ENCODE results near the gene GOLGA8B.

GOLGA8B gene

GRCh38 chr15:34616613-34617012, 33.2 kb upstream of the GOLGA8B start:
- no peaks in the 10 kb centered on the region for H3K4me1 ChIP-seq (ENCODE audit: low read length)
- DNase-seq, result no peak
- H3K9ac ChIP-seq (ENCODE audit: low read length), result no peak overlapping the region
- H3K9me2 ChIP-seq (replicated peaks; ENCODE audit: insufficient read depth, low read length), result no peaks in the 10 kb centered on the region
- no peaks in the 10 kb centered on the region for H4K20me1 ChIP-seq (ENCODE audit: insufficient read depth, low read length)
- H3K27me3 ChIP-seq (replicated peaks; ENCODE audit: insufficient read depth, low read length), result no peaks in the 10 kb centered on the region
- no peaks in the 10 kb centered on the region for H3F3A ChIP-seq (ENCODE audit: insufficient read depth, low read length)
- H3K79me2 ChIP-seq (ENCODE audit: low read length), result no peaks in the 10 kb centered on the region
- TF ChIP-seq CTCF (IDR thresholded peaks at IDR 0.05; ENCODE audit: low read length) (no peak), EZH2phosphoT487 (IDR thresholded peaks at IDR 0.05; ENCODE audit: low read length) (no peak), EZH2 (optimal IDR thresholded peaks at IDR 0.05; ENCODE audit: low read depth, low read length) (no peak)
- no peaks in the 10 kb centered on the region for H3K9me3 ChIP-seq (replicated peaks; ENCODE audit: insufficient read depth, low read length)
- H3K27ac ChIP-seq (ENCODE audit: low read length), result no peak overlapping the region
- H3K4me3 ChIP-seq (ENCODE audit: low read length), result no peak overlapping the region
- no peak overlapping the region for H2AFZ ChIP-seq (ENCODE audit: low read length)
- no peak overlapping the region for H3K4me2 ChIP-seq (ENCODE audit: low read depth, low read length)
- H3K36me3 ChIP-seq (replicated peaks; ENCODE audit: insufficient read depth, low read length), result no peaks in the 10 kb centered on the region

- Histone ChIP-seq H3K36me3 (replicated peaks; ENCODE audit: insufficient read depth, low read length) (no peaks in the 10 kb centered on the region), H2AFZ (ENCODE audit: low read length) (no peak overlapping the region), H3K27ac (ENCODE audit: low read length) (no peak overlapping the region), H3K4me1 (ENCODE audit: low read length) (no peaks in the 10 kb centered on the region), H3K9me2 (replicated peaks; ENCODE audit: insufficient read depth, low read length) (no peaks in the 10 kb centered on the region), H3F3A (ENCODE audit: insufficient read depth, low read length) (no peaks in the 10 kb centered on the region), H3K79me2 (ENCODE audit: low read length) (no peaks in the 10 kb centered on the region), H3K9ac (ENCODE audit: low read length) (no peak overlapping the region), H4K20me1 (ENCODE audit: insufficient read depth, low read length) (no peaks in the 10 kb centered on the region), H3K4me2 (ENCODE audit: low read depth, low read length) (no peak overlapping the region), H3K27me3 (replicated peaks; ENCODE audit: insufficient read depth, low read length) (no peaks in the 10 kb centered on the region), H3K9me3 (replicated peaks; ENCODE audit: insufficient read depth, low read length) (no peaks in the 10 kb centered on the region), H3K4me3 (ENCODE audit: low read length) (no peak overlapping the region)
- TF ChIP-seq EZH2 (optimal IDR thresholded peaks at IDR 0.05; ENCODE audit: low read depth, low read length), result no peak
- TF ChIP-seq EZH2phosphoT487 (IDR thresholded peaks at IDR 0.05; ENCODE audit: low read length), result no peak
- no peak for TF ChIP-seq CTCF (IDR thresholded peaks at IDR 0.05; ENCODE audit: low read length)
- no peak for DNase-seq
Measured at GRCh38 chr15:34613997-34614396, 30.5 kb upstream of the GOLGA8B start.

GRCh38 chr15:34613301-34613700, 29.9 kb upstream of the GOLGA8B start:
- Histone ChIP-seq H3K79me2 (ENCODE audit: low read length) (no peaks in the 10 kb centered on the region), H2AFZ (ENCODE audit: low read length) (no peak overlapping the region), H3K4me2 (ENCODE audit: low read depth, low read length) (no peak overlapping the region), H3K27ac (ENCODE audit: low read length) (no peak overlapping the region), H4K20me1 (ENCODE audit: insufficient read depth, low read length) (no peaks in the 10 kb centered on the region), H3K9me2 (replicated peaks; ENCODE audit: insufficient read depth, low read length) (no peaks in the 10 kb centered on the region), H3K4me1 (ENCODE audit: low read length) (no peaks in the 10 kb centered on the region), H3K36me3 (replicated peaks; ENCODE audit: insufficient read depth, low read length) (no peaks in the 10 kb centered on the region), H3K9ac (ENCODE audit: low read length) (no peak overlapping the region), H3K27me3 (replicated peaks; ENCODE audit: insufficient read depth, low read length) (no peaks in the 10 kb centered on the region), H3K9me3 (replicated peaks; ENCODE audit: insufficient read depth, low read length) (no peaks in the 10 kb centered on the region), H3F3A (ENCODE audit: insufficient read depth, low read length) (no peaks in the 10 kb centered on the region), H3K4me3 (ENCODE audit: low read length) (no peak overlapping the region)
- DNase-seq, result no peak
- TF ChIP-seq EZH2phosphoT487 (IDR thresholded peaks at IDR 0.05; ENCODE audit: low read length) (no peak), EZH2 (optimal IDR thresholded peaks at IDR 0.05; ENCODE audit: low read depth, low read length) (no peak), CTCF (IDR thresholded peaks at IDR 0.05; ENCODE audit: low read length) (no peak)

Measured in MM.1S (cell line).